ENCODE results near the gene EEF1AKMT2. TPM values are rescaled to one million over a fixed set of nuclear protein-coding genes. Genes with fewer than 3 reads are reported as not detected.

The EEF1AKMT2 gene
- total RNA-seq (ENCODE audit: unreplicated experiment): 12.5 TPM
- long read RNA-seq, partial matches to known transcripts: 0 of 9 reads
- long read RNA-seq, other reads (novel, unspliced or antisense): 4 of 9 reads

DNA sequence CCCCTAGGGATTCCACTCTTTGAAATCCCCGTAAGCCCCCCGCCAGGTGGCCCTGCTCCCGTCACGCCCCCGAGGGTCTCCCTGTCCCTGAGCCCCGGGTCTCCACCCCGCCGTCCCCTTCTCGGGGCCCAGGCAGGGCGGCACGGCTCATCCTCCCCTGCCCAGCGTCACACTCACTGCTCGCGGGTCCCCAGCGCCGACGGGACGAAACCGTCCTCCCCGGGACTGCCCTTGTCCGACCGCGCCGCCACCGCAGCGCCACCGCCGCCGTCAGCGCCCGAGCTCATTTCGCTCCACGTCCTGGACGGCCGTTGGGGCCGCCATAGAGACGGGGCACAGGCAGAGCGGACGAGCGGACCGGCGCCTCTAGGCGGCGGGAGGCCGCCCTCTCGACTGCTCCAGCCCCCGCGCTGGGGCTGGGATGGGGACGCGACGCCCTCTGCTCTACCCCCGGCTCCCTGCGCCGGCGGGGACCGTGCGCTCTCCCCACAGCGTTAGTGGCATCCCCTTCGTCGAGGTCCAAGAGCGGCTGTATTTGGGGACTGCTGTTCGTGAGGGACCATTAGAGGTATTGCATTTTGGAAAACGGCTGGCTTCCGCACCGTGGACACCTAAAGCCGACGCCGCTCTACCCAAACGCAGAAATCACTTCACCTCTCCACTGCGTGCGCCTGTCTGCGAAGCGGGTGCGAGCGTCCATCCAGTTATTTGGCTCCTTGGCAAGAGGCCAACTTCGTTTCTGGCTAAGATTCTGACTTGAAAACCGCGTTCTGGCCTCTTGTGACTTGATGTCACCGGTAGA lies at the start of gene EEF1AKMT2:
EEF1AKMT2 (minus strand) TSS at position 341 of the 802 bp plus-strand sequence; CDS start at position 287, 54 bp downstream.
- Mint-ChIP-seq H3K27ac (ENCODE audit: unreplicated experiment) (peak within 1 kb of the TSS; percentile 82), H3K36me3 (ENCODE audit: low read depth, unreplicated experiment) (peaks cover 12% of the 10 kb centered on the region), H3K4me1 (ENCODE audit: unreplicated experiment) (peaks cover 10% of the 10 kb centered on the region), H3K4me3 (ENCODE audit: unreplicated experiment) (peak within 1 kb of the TSS; percentile 93), H3K9me3 (ENCODE audit: unreplicated experiment) (no peaks in the 10 kb centered on the region), H3K27me3 (ENCODE audit: unreplicated experiment) (peaks cover 4% of the 10 kb centered on the region)
- TF ChIP-seq, protein P1, sequence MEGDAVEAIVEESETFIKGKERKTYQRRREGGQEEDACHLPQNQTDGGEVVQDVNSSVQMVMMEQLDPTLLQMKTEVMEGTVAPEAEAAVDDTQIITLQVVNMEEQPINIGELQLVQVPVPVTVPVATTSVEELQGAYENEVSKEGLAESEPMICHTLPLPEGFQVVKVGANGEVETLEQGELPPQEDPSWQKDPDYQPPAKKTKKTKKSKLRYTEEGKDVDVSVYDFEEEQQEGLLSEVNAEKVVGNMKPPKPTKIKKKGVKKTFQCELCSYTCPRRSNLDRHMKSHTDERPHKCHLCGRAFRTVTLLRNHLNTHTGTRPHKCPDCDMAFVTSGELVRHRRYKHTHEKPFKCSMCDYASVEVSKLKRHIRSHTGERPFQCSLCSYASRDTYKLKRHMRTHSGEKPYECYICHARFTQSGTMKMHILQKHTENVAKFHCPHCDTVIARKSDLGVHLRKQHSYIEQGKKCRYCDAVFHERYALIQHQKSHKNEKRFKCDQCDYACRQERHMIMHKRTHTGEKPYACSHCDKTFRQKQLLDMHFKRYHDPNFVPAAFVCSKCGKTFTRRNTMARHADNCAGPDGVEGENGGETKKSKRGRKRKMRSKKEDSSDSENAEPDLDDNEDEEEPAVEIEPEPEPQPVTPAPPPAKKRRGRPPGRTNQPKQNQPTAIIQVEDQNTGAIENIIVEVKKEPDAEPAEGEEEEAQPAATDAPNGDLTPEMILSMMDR (IDR thresholded peaks at IDR 0.05; ENCODE audit: unreplicated experiment): peak; percentile 21
- DNase-seq (ENCODE audit: low spot score): peak; percentile 89

DNA sequence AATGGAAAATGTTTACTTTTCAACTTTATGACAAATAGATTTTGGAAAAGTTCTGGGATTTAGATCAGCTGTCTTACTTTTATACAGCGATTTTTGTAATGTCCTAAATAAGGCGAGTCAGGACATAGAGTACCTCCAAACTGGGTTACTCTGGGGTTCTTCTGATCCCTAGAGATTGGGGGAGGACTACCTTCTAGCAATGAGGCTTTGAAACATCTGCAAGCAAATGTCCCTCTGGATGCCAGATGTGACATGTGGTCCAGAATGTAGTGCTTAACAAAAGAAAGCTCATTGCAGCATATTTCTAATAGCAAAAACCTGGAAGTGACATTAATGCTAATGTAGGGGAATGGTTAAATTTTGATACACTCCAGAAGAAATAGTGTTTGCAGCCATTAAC lies 46.0 kb upstream of the EEF1AKMT2 start:
- H3K36me3 Mint-ChIP-seq (ENCODE audit: low read depth, unreplicated experiment): no peaks in the 10 kb centered on the region
- H3K4me3 Mint-ChIP-seq (ENCODE audit: unreplicated experiment): no peak overlapping the region
- TF ChIP-seq, protein P1 (IDR thresholded peaks at IDR 0.05; ENCODE audit: unreplicated experiment): no peak
- no peak overlapping the region for H3K27ac Mint-ChIP-seq (ENCODE audit: unreplicated experiment)
- no peaks in the 10 kb centered on the region for H3K4me1 Mint-ChIP-seq (ENCODE audit: unreplicated experiment)
- no peaks in the 10 kb centered on the region for H3K9me3 Mint-ChIP-seq (ENCODE audit: unreplicated experiment)
- no peak for DNase-seq (ENCODE audit: low spot score)
- no peaks in the 10 kb centered on the region for H3K27me3 Mint-ChIP-seq (ENCODE audit: unreplicated experiment)

- H3K27me3 Mint-ChIP-seq (ENCODE audit: unreplicated experiment): no peaks in the 10 kb centered on the region
- H3K27ac Mint-ChIP-seq (ENCODE audit: unreplicated experiment): no peak overlapping the region
- no peak for DNase-seq (ENCODE audit: low spot score)
- no peak overlapping the region for H3K4me3 Mint-ChIP-seq (ENCODE audit: unreplicated experiment)
- TF ChIP-seq, protein P1 (IDR thresholded peaks at IDR 0.05; ENCODE audit: unreplicated experiment): no peak
- H3K9me3 Mint-ChIP-seq (ENCODE audit: unreplicated experiment): no peaks in the 10 kb centered on the region
- H3K36me3 Mint-ChIP-seq (ENCODE audit: low read depth, unreplicated experiment): peaks cover 7% of the 10 kb centered on the region
- H3K4me1 Mint-ChIP-seq (ENCODE audit: unreplicated experiment): no peaks in the 10 kb centered on the region
These were observed 39.4 kb upstream of the EEF1AKMT2 start for GRCh38 chr10:124831116-124831515.

DNA sequence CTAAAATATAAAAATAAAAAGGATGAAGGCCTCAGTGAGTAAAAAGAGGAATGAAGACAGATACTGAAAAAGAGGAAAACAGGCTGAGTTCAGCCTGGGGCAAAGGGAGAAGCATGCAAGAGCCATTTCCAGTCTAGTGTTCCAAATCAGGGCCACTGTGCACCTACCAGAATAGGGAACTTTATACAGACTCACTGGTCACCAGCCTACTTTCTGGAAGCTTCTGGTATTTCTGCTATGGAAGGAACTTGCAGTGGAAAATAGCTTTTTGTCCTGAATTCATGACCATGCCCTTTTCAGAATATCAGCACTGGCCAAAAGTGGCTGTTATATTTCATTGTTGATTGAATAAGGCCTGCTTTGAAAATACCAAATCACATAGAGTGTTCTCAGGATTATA lies 38.8 kb upstream of the EEF1AKMT2 start:
- Mint-ChIP-seq H3K27me3 (ENCODE audit: unreplicated experiment) (no peaks in the 10 kb centered on the region), H3K9me3 (ENCODE audit: unreplicated experiment) (no peaks in the 10 kb centered on the region), H3K36me3 (ENCODE audit: low read depth, unreplicated experiment) (peaks cover 7% of the 10 kb centered on the region), H3K4me3 (ENCODE audit: unreplicated experiment) (no peak overlapping the region), H3K27ac (ENCODE audit: unreplicated experiment) (no peak overlapping the region), H3K4me1 (ENCODE audit: unreplicated experiment) (no peaks in the 10 kb centered on the region)
- TF ChIP-seq, protein P1 (IDR thresholded peaks at IDR 0.05; ENCODE audit: unreplicated experiment): no peak
- DNase-seq (ENCODE audit: low spot score): no peak
